Lower leg skin (tissue), 3 donors: ENCODE measurements around the gene MGAT3.

Experiments
- POLR2A ChIP-seq, 2 donors: fragments of 450-650 bp; IDR thresholded peaks; one replicate each; pipeline ENCODE4 v1.6.1; 2016 to 2017; ENCODE audit warnings: antibody characterized with exemption in 2 of 2, mild to moderate bottlenecking in 1 of 2, moderate library complexity in 1 of 2
- TF ChIP-seq, protein P1 (sequence below), 3 donors: fragments of 450-650 bp; IDR thresholded peaks; one replicate each; pipeline ENCODE4 v1.5.1; 2016; ENCODE audit warnings: antibody characterized with exemption in 3 of 3, mild to moderate bottlenecking in 3 of 3, moderate library complexity in 2 of 3

DNA sequence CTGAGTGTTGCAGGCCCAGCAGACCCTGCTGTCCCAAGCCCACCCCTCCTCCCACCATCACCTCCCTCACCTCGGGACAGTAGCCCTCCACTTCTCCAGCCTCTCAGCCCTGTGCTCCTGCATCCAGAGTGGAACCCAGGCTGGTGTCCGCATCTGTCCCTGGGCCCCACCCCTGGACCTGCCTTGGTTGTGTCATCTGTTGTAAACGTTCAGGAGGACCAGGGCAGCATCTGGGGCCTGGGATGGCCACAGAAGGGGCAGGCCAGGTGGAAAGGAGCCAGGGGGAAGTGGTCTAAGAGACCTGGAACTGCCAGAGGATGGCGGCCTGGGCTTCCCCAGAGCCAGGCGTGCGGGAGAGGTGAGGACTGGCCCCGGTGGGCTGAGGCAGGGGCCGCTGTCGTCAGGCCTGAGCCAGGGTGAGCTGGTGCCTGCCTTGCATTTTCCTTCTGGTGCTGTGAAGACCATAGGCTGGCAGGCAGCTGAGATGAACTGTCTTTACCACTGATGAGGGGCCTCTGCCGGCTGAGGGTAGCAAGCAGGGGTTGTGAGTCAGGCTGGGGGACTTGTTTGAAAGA lies 26.1 kb upstream of the MGAT3 start:
- TF ChIP-seq, protein P1, sequence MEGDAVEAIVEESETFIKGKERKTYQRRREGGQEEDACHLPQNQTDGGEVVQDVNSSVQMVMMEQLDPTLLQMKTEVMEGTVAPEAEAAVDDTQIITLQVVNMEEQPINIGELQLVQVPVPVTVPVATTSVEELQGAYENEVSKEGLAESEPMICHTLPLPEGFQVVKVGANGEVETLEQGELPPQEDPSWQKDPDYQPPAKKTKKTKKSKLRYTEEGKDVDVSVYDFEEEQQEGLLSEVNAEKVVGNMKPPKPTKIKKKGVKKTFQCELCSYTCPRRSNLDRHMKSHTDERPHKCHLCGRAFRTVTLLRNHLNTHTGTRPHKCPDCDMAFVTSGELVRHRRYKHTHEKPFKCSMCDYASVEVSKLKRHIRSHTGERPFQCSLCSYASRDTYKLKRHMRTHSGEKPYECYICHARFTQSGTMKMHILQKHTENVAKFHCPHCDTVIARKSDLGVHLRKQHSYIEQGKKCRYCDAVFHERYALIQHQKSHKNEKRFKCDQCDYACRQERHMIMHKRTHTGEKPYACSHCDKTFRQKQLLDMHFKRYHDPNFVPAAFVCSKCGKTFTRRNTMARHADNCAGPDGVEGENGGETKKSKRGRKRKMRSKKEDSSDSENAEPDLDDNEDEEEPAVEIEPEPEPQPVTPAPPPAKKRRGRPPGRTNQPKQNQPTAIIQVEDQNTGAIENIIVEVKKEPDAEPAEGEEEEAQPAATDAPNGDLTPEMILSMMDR (IDR thresholded peaks at IDR 0.05), result no peak
- TF ChIP-seq POLR2A (IDR thresholded peaks at IDR 0.05), result no peak
